CD4-positive, alpha-beta T cell (primary cell): ENCODE data around the gene ITPR3. TPM values are rescaled to one million over a fixed set of nuclear protein-coding genes. Genes with fewer than 3 reads are reported as not detected.

Source experiments
- ATAC-seq: fragments of 200-7000 bp; cut with Tn5 transposase; one replicate; pipeline ENCODE4 v1.10.0; 2022; ENCODE audit warnings: mild to moderate bottlenecking; ENCODE audit not compliant: poor library complexity
- CTCF ChIA-PET: fragments of 350-600 bp; sonication (Branson Sonifier 250); formaldehyde crosslinking; loops from one replicate; lab custom pipeline; 2021; ENCODE audit warnings: antibody characterized with exemption, inconsistent platforms; lab: Charles Lee
- POLR2A ChIA-PET: fragments of 350-600 bp; sonication (Branson Sonifier 250); formaldehyde crosslinking; loops from one replicate; lab custom pipeline; 2021; ENCODE audit warnings: antibody characterized with exemption, inconsistent platforms; lab: Charles Lee
- DNase-seq, 14 experiments: peaks; one replicate each; pipeline ENCODE4 v3.0.0-alpha.2; 2013 to 2020; ENCODE audit warnings: mixed read lengths in 2 of 14
- H3K27ac ChIP-seq, 2 donors: one replicate each; pipeline versions ENCODE4 v1.5.1 to v1.7.0; 2013; ENCODE audit warnings: low read length in 2 of 2, low read depth in 1 of 2, mild to moderate bottlenecking in 1 of 2
- H3K27me3 ChIP-seq, 2 experiments: 1 replicate in 1 of 2; 2 replicates in 1 of 2; pipeline versions ENCODE4 v1.6.1 to v1.7.0; 2013; ENCODE audit warnings: low read length in 2 of 2, control low read depth in 1 of 2, mild to moderate bottlenecking in 1 of 2, moderate library complexity in 1 of 2; ENCODE audit not compliant: insufficient read depth in 2 of 2, control insufficient read depth in 1 of 2
- H3K36me3 ChIP-seq: one replicate; pipeline ENCODE4 v1.6.1; 2013; ENCODE audit warnings: low read length, control low read depth; ENCODE audit not compliant: insufficient read depth
- H3K4me1 ChIP-seq: one replicate; pipeline ENCODE4 v1.6.1; 2013; ENCODE audit warnings: low read length, control low read depth; ENCODE audit not compliant: insufficient read depth
- H3K4me3 ChIP-seq: one replicate; pipeline ENCODE4 v1.5.1; 2013; ENCODE audit warnings: mild to moderate bottlenecking, low read length, moderate library complexity
- H3K9me3 ChIP-seq, 2 experiments: 1 replicate in 1 of 2; 2 replicates in 1 of 2; pipeline versions ENCODE4 v1.6.1 to v1.7.0; 2013; ENCODE audit warnings: low read length in 2 of 2, mild to moderate bottlenecking in 2 of 2, control low read depth in 1 of 2, moderate library complexity in 1 of 2; ENCODE audit not compliant: control insufficient read depth in 1 of 2, insufficient read depth in 1 of 2
- H3K27ac Mint-ChIP-seq: one replicate; pipeline ENCODE4 v1.8.0; 2020; ENCODE audit warnings: mixed read lengths
- H3K27me3 Mint-ChIP-seq: one replicate; pipeline ENCODE4 v1.8.0; 2021; ENCODE audit warnings: mixed read lengths
- H3K36me3 Mint-ChIP-seq: one replicate; pipeline ENCODE4 v1.8.0; 2021; ENCODE audit warnings: low read depth, mixed read lengths
- H3K4me1 Mint-ChIP-seq: one replicate; pipeline ENCODE4 v1.8.0; 2021; ENCODE audit warnings: low read depth, mixed read lengths
- H3K4me3 Mint-ChIP-seq: one replicate; pipeline ENCODE4 v1.8.0; 2020; ENCODE audit warnings: mild to moderate bottlenecking, mixed read lengths
- H3K9me3 Mint-ChIP-seq: one replicate; pipeline ENCODE4 v1.8.0; 2020; ENCODE audit warnings: mixed read lengths
- CTCF ChIP-seq: fragments of 200-600 bp; IDR thresholded peaks from one replicate; pipeline ENCODE4 v1.8.0; 2022; ENCODE audit warnings: antibody characterized with exemption, mild to moderate bottlenecking
- intact Hi-C, 2 experiments: fragments of 100-400 bp; cut with DNase I in 1 of 2; cut with micrococcal nuclease in 1 of 2; formaldehyde crosslinking; loops; one replicate each; pipeline versions ENCODE4 v1.15.1 to v1.9.0; 2023 to 2025; cut with DNase I, micrococcal nuclease
- total RNA-seq, 174 experiments: library from RNA in 2 of 174; stranded (reverse) in 2 of 174; gene quantifications; one replicate each; pipeline ENCODE4 v1.2.3 and lab custom pipeline; 2021 to 2026

Gene ITPR3
- total RNA-seq, 2 experiments from 2014 or later, result 44.5 to 45.5 TPM

DNA sequence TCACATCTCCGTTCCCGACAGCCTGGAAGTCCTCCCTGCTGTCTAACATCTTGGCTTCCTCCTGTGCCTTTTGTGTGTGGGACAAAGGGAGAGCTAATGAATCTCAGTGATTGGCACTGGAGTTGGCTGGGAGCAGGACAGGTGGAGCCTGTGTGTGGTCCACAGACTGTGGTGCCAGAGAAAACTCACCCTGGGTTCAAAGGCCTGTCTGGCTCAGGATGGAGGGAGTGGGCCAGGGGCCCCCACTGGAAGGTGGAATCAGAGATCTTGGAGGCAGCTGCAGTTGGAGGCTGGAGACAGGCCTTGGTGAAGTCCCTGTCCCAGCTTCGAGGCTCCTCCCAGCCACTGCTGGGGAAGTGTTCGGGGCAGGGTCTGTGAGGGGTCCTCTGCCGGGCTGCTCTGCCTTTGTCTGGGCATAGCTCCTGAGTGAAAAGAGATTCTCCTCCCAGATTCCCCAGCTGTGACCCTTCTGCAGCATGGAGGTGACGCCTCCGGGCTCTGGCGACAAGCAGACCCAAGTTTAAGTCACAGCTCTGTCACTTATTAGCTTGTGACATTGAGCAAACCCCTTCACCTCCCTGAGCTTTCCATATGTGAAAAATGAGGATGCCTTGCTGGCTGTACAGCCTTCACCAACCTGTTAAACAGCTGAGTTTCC is 13.9 kb upstream of the ITPR3 start:
- no peak for TF ChIP-seq CTCF
- Histone ChIP-seq H3K36me3 (no peaks in the 10 kb centered on the region), H3K4me3 (no peak overlapping the region), H3K27ac (no peak overlapping the region), H3K9me3 (peaks cover 0 to 20% of the 10 kb centered on the region in 2 experiments), H3K4me1 (peaks cover 4% of the 10 kb centered on the region), H3K27me3 (no peaks in the 10 kb centered on the region)
- no peak for ATAC-seq
- POLR2A ChIA-PET, result interaction anchor here (2.2 kb wide), 1 partner anchor 14 kb away, joined by 10 read pairs; the partner anchor contains the start of gene ITPR3
- no peak for DNase-seq
- CTCF ChIA-PET, result interaction anchor here (0.7 to 1.3 kb wide), 4 partner anchors 25 to 153 kb away, joined by 3 to 4 read pairs (median 3); partner anchors contain the start of gene ZBTB9
- no peaks in the 10 kb centered on the region for H3K36me3 Mint-ChIP-seq
- H3K4me1 Mint-ChIP-seq, result no peaks in the 10 kb centered on the region
- H3K9me3 Mint-ChIP-seq, result no peaks in the 10 kb centered on the region
- no peak overlapping the region for H3K4me3 Mint-ChIP-seq
- H3K27ac Mint-ChIP-seq, result no peak overlapping the region
- no peaks in the 10 kb centered on the region for H3K27me3 Mint-ChIP-seq
- intact Hi-C loops, result no loop called here

- no peak for TF ChIP-seq CTCF
Observed at GRCh38 chr6:33607784-33608161, 13.3 kb upstream of the ITPR3 start.

GRCh38 chr6:33609019-33609418 is 12.1 kb upstream of the ITPR3 start:
- CTCF ChIA-PET, result no interaction called here
- no peak overlapping the region for H3K4me3 ChIP-seq
- H3K27ac Mint-ChIP-seq, result no peak overlapping the region
- POLR2A ChIA-PET, result no interaction called here
- no peak overlapping the region for H3K4me3 Mint-ChIP-seq
- no peaks in the 10 kb centered on the region for H3K9me3 Mint-ChIP-seq
- H3K4me1 ChIP-seq, result peaks cover 4% of the 10 kb centered on the region
- no peaks in the 10 kb centered on the region for H3K4me1 Mint-ChIP-seq
- intact Hi-C loops, result no loop called here
- ATAC-seq, result no peak
- DNase-seq, result no peak
- H3K27me3 Mint-ChIP-seq, result no peaks in the 10 kb centered on the region
- no peaks in the 10 kb centered on the region for H3K36me3 Mint-ChIP-seq
- H3K9me3 ChIP-seq, result peaks cover 0 to 22% of the 10 kb centered on the region in 2 experiments
- H3K36me3 ChIP-seq, result no peaks in the 10 kb centered on the region
- no peak overlapping the region for H3K27ac ChIP-seq
- H3K27me3 ChIP-seq, result no peaks in the 10 kb centered on the region
- no peak for TF ChIP-seq CTCF

More at GRCh38 chr6:33607784-33608161, 13.3 kb upstream of the ITPR3 start:
- no peaks in the 10 kb centered on the region for H3K27me3 ChIP-seq
- H3K4me1 ChIP-seq, result peaks cover 4% of the 10 kb centered on the region
- CTCF ChIA-PET, result interaction anchor here (0.7 to 1.3 kb wide), 4 partner anchors 25 to 154 kb away, joined by 3 to 4 read pairs (median 3); partner anchors contain the start of gene ZBTB9
- Mint-ChIP-seq H3K27me3 (no peaks in the 10 kb centered on the region), H3K9me3 (no peaks in the 10 kb centered on the region), H3K36me3 (no peaks in the 10 kb centered on the region), H3K4me3 (no peak overlapping the region), H3K27ac (no peak overlapping the region), H3K4me1 (no peaks in the 10 kb centered on the region)
- POLR2A ChIA-PET, result interaction anchor here (2.2 kb wide), 1 partner anchor 14 kb away, joined by 10 read pairs; the partner anchor contains the start of gene ITPR3
- no peak overlapping the region for H3K27ac ChIP-seq
- DNase-seq (peak in 6 of 14 experiments; percentile 22 to 62 (median 53)), ATAC-seq (peak; percentile 55)
- H3K4me3 ChIP-seq, result no peak overlapping the region
- H3K9me3 ChIP-seq, result peaks cover 0 to 22% of the 10 kb centered on the region in 2 experiments
- intact Hi-C loops, result no loop called here
- no peaks in the 10 kb centered on the region for H3K36me3 ChIP-seq
